Measurements from ENCODE around the gene CDC42BPA.

The CDC42BPA gene

DNA sequence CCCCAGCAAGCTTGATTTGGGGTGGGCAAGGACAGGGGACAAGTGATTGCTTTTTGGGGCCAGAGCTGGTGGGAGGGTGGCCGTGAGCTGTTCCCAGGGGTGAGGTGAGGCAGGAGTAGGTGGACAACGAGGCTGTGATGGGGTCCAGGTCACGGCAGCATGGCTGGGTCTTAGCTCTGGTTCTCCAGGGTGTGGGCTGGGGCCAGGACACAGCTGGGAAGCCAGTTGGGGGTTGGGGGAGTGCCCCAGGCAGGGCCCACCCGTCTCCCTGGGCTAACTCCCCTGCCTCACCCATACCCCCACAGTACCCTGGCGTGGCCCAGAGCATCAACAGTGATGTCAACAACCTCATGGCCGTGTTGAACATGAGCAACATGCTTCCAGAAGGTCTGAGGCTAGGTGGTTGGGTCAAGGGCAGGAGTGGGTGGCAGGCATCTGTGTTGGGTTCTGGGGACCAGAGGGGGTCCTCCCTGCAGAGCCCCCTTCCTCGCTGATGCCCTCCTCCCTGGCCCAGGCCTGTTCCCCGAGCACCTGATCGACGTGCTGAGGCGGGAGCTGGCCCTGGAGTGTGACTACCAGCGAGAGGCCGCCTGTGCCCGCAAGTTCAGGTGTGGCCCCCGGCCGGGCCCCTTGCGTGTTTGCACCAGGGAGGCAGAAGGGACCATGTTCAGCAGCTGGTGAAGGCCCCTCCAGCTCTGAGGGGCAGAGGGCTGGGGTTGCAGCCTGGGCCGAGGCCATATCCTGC is 334.9 kb downstream of the CDC42BPA start:
- Histone ChIP-seq H4K8ac (ENCODE audit: low read depth, low read length) (no peak overlapping the region), H2AK5ac (ENCODE audit: low read length) (no peak overlapping the region), H2BK12ac (ENCODE audit: low read length) (no peak overlapping the region), H2BK5ac (ENCODE audit: low read depth, low read length, poor library complexity) (no peak overlapping the region), H3K36me3 (ENCODE audit: control insufficient read depth in 1 of 2, insufficient read depth in 2 of 2, low read length in 2 of 2) (peaks cover 3 to 5% of the 10 kb centered on the region in 2 experiments), H4K12ac (ENCODE audit: low read depth, low read length) (no peak overlapping the region), H3K23ac (ENCODE audit: low read length) (no peak overlapping the region), H2BK120ac (ENCODE audit: insufficient read depth, low read length, poor library complexity) (no peak overlapping the region), H3K9ac (ENCODE audit: low read length) (no peak overlapping the region), H2AFZ (ENCODE audit: insufficient read depth, low read length, poor library complexity) (no peak overlapping the region), H3K14ac (ENCODE audit: low read length) (no peak overlapping the region), H3K4me2 (ENCODE audit: low read length) (no peak overlapping the region), H3K4ac (ENCODE audit: low read depth, low read length) (no peak overlapping the region), H3K18ac (ENCODE audit: low read length) (no peak overlapping the region), H3K27me3 (ENCODE audit: insufficient read depth, low read length) (no peaks in the 10 kb centered on the region), H3K79me1 (ENCODE audit: low read length) (no peaks in the 10 kb centered on the region), H3K9me3 (ENCODE audit: insufficient read depth, low read depth, low read length) (no peaks in the 10 kb centered on the region), H3K27ac (ENCODE audit: low read depth, low read length) (no peak overlapping the region), H3K79me2 (ENCODE audit: control insufficient read depth, insufficient read depth, low read length, poor library complexity) (no peaks in the 10 kb centered on the region), H3K4me3 (ENCODE audit: low read depth, low read length) (no peak overlapping the region), H3K4me1 (ENCODE audit: control insufficient read depth in 1 of 2, insufficient read depth in 2 of 2, low read length in 2 of 2) (peaks cover 7% of the 10 kb centered on the region in 2 experiments), H4K91ac (ENCODE audit: low read depth, low read length) (no peak overlapping the region)
- WGBS (ENCODE audit: extremely low coverage, insufficient coverage, insufficient read length): no CpG with 5 or more reads among the region's 18 CpGs
- DNase-seq: no peak

GRCh38 chr1:226982451-226983177 is 335.7 kb downstream of the CDC42BPA start:
- Histone ChIP-seq H3K27ac (ENCODE audit: low read depth, low read length) (no peak overlapping the region), H2AK5ac (ENCODE audit: low read length) (no peak overlapping the region), H3K18ac (ENCODE audit: low read length) (no peak overlapping the region), H4K91ac (ENCODE audit: low read depth, low read length) (no peak overlapping the region), H2BK5ac (ENCODE audit: low read depth, low read length, poor library complexity) (no peak overlapping the region), H3K4me2 (ENCODE audit: low read length) (no peak overlapping the region), H3K9me3 (ENCODE audit: insufficient read depth, low read depth, low read length) (peaks cover 2% of the 10 kb centered on the region), H3K79me1 (ENCODE audit: low read length) (no peaks in the 10 kb centered on the region), H3K36me3 (ENCODE audit: control insufficient read depth in 1 of 2, insufficient read depth in 2 of 2, low read length in 2 of 2) (peaks cover 3 to 5% of the 10 kb centered on the region in 2 experiments), H2BK12ac (ENCODE audit: low read length) (no peak overlapping the region), H3K23ac (ENCODE audit: low read length) (no peak overlapping the region), H2AFZ (ENCODE audit: insufficient read depth, low read length, poor library complexity) (no peak overlapping the region), H2BK120ac (ENCODE audit: insufficient read depth, low read length, poor library complexity) (no peak overlapping the region), H3K14ac (ENCODE audit: low read length) (no peak overlapping the region), H3K27me3 (ENCODE audit: insufficient read depth, low read length) (no peaks in the 10 kb centered on the region), H3K4me3 (ENCODE audit: low read depth, low read length) (no peak overlapping the region), H3K79me2 (ENCODE audit: control insufficient read depth, insufficient read depth, low read length, poor library complexity) (no peaks in the 10 kb centered on the region), H3K4ac (ENCODE audit: low read depth, low read length) (no peak overlapping the region), H4K12ac (ENCODE audit: low read depth, low read length) (no peak overlapping the region), H4K8ac (ENCODE audit: low read depth, low read length) (no peak overlapping the region), H3K4me1 (ENCODE audit: control insufficient read depth in 1 of 2, insufficient read depth in 2 of 2, low read length in 2 of 2) (peaks cover 0 to under 1% of the 10 kb centered on the region in 2 experiments), H3K9ac (ENCODE audit: low read length) (no peak overlapping the region)
- no CpG with 5 or more reads among the region's 31 CpGs for WGBS (ENCODE audit: extremely low coverage, insufficient coverage, insufficient read length)
- no peak for DNase-seq

- H3K27me3 ChIP-seq (ENCODE audit: insufficient read depth, low read length): no peaks in the 10 kb centered on the region
- H2BK5ac ChIP-seq (ENCODE audit: low read depth, low read length, poor library complexity): no peak overlapping the region
- no peak overlapping the region for H3K4ac ChIP-seq (ENCODE audit: low read depth, low read length)
- DNase-seq: no peak
- H4K12ac ChIP-seq (ENCODE audit: low read depth, low read length): no peak overlapping the region
- H3K79me2 ChIP-seq (ENCODE audit: control insufficient read depth, insufficient read depth, low read length, poor library complexity): no peaks in the 10 kb centered on the region
- peaks cover 0 to 5% of the 10 kb centered on the region in 2 experiments for H3K36me3 ChIP-seq (ENCODE audit: control insufficient read depth in 1 of 2, insufficient read depth in 2 of 2, low read length in 2 of 2)
- no peak overlapping the region for H3K27ac ChIP-seq (ENCODE audit: low read depth, low read length)
- H3K23ac ChIP-seq (ENCODE audit: low read length): no peak overlapping the region
- no peak overlapping the region for H4K8ac ChIP-seq (ENCODE audit: low read depth, low read length)
- H3K9me3 ChIP-seq (ENCODE audit: insufficient read depth, low read depth, low read length): peaks cover 2% of the 10 kb centered on the region
- no peak overlapping the region for H3K4me3 ChIP-seq (ENCODE audit: low read depth, low read length)
- H3K4me1 ChIP-seq (ENCODE audit: control insufficient read depth in 1 of 2, insufficient read depth in 2 of 2, low read length in 2 of 2): no peaks in the 10 kb centered on the region
- no peaks in the 10 kb centered on the region for H3K79me1 ChIP-seq (ENCODE audit: low read length)
- H2AK5ac ChIP-seq (ENCODE audit: low read length): no peak overlapping the region
- WGBS (ENCODE audit: extremely low coverage, insufficient coverage, insufficient read length): no CpG with 5 or more reads among the region's 18 CpGs
- H2AFZ ChIP-seq (ENCODE audit: insufficient read depth, low read length, poor library complexity): no peak overlapping the region
- no peak overlapping the region for H2BK12ac ChIP-seq (ENCODE audit: low read length)
- H3K14ac ChIP-seq (ENCODE audit: low read length): no peak overlapping the region
- H3K9ac ChIP-seq (ENCODE audit: low read length): no peak overlapping the region
- no peak overlapping the region for H3K18ac ChIP-seq (ENCODE audit: low read length)
- H2BK120ac ChIP-seq (ENCODE audit: insufficient read depth, low read length, poor library complexity): no peak overlapping the region
- H3K4me2 ChIP-seq (ENCODE audit: low read length): no peak overlapping the region
- no peak overlapping the region for H4K91ac ChIP-seq (ENCODE audit: low read depth, low read length)
Observed at GRCh38 chr1:226981838-226982237, 336.5 kb downstream of the CDC42BPA start.

DNA sequence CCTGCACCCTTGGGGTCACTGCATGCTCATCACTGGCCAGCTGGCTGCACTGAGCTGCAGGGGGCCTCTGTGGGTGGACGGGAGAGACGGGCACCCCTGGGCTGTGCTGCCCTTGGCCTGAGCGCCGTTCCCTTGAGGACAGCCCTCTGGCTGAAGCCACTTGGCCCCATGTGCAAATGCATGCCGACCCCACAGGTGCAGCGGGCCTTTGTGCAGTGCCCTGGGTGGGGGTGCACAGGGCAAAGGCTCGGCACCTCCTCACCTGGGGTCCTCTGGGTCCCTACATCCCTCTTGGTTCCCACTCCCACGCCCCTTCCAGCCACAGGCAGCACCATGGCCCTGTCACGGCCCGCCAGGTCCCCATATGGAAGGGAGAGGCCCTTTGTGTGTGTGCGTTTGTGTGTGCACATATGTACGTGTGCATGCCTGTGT is 336.9 kb downstream of the CDC42BPA start:
- H2BK120ac ChIP-seq (ENCODE audit: insufficient read depth, low read length, poor library complexity): no peak overlapping the region
- H3K36me3 ChIP-seq (ENCODE audit: control insufficient read depth in 1 of 2, insufficient read depth in 2 of 2, low read length in 2 of 2): peaks cover 0 to 2% of the 10 kb centered on the region in 2 experiments

More for the DNA sequence above, 336.9 kb downstream of the CDC42BPA start:
- Histone ChIP-seq H3K4me3 (ENCODE audit: low read depth, low read length) (no peak overlapping the region), H2AK5ac (ENCODE audit: low read length) (no peak overlapping the region), H3K23ac (ENCODE audit: low read length) (no peak overlapping the region), H3K9me3 (ENCODE audit: insufficient read depth, low read depth, low read length) (peaks cover 2% of the 10 kb centered on the region), H3K9ac (ENCODE audit: low read length) (no peak overlapping the region), H3K79me2 (ENCODE audit: control insufficient read depth, insufficient read depth, low read length, poor library complexity) (no peaks in the 10 kb centered on the region), H3K4me2 (ENCODE audit: low read length) (no peak overlapping the region), H3K18ac (ENCODE audit: low read length) (no peak overlapping the region), H2BK12ac (ENCODE audit: low read length) (no peak overlapping the region), H2BK5ac (ENCODE audit: low read depth, low read length, poor library complexity) (no peak overlapping the region), H3K4ac (ENCODE audit: low read depth, low read length) (no peak overlapping the region), H4K91ac (ENCODE audit: low read depth, low read length) (no peak overlapping the region), H3K79me1 (ENCODE audit: low read length) (no peaks in the 10 kb centered on the region), H3K14ac (ENCODE audit: low read length) (no peak overlapping the region), H2AFZ (ENCODE audit: insufficient read depth, low read length, poor library complexity) (no peak overlapping the region), H3K27me3 (ENCODE audit: insufficient read depth, low read length) (no peaks in the 10 kb centered on the region), H3K4me1 (ENCODE audit: control insufficient read depth in 1 of 2, insufficient read depth in 2 of 2, low read length in 2 of 2) (no peaks in the 10 kb centered on the region), H4K8ac (ENCODE audit: low read depth, low read length) (no peak overlapping the region), H3K27ac (ENCODE audit: low read depth, low read length) (no peak overlapping the region), H4K12ac (ENCODE audit: low read depth, low read length) (no peak overlapping the region)
- no peak for DNase-seq
- no CpG with 5 or more reads among the region's 12 CpGs for WGBS (ENCODE audit: extremely low coverage, insufficient coverage, insufficient read length)
